Stimulated activated naive CD8-positive, alpha-beta T cell treated with anti-CD3 and anti-CD28 coated beads, Interleukin-15, Interleukin-2, amounts not matched to agents 100 ng/mL and 50 ng/mL, for 24 hours (primary cell): ENCODE results near the gene PIK3AP1.

Experiments used
- H3K27ac Mint-ChIP-seq: one replicate; pipeline ENCODE4 v1.8.0; 2021; ENCODE audit warnings: mild to moderate bottlenecking, mixed read lengths
- H3K27me3 Mint-ChIP-seq: one replicate; pipeline ENCODE4 v1.8.0; 2021; ENCODE audit warnings: mixed read lengths
- H3K36me3 Mint-ChIP-seq: one replicate; pipeline ENCODE4 v1.8.0; 2021; ENCODE audit warnings: low read depth, mixed read lengths
- H3K4me1 Mint-ChIP-seq: one replicate; pipeline ENCODE4 v1.8.0; 2021; ENCODE audit warnings: low read depth, mixed read lengths
- H3K4me3 Mint-ChIP-seq: one replicate; pipeline ENCODE4 v1.8.0; 2021; ENCODE audit warnings: mild to moderate bottlenecking, mixed read lengths
- H3K9me3 Mint-ChIP-seq: one replicate; pipeline ENCODE4 v1.8.0; 2021; ENCODE audit warnings: mixed read lengths

PIK3AP1 gene

DNA sequence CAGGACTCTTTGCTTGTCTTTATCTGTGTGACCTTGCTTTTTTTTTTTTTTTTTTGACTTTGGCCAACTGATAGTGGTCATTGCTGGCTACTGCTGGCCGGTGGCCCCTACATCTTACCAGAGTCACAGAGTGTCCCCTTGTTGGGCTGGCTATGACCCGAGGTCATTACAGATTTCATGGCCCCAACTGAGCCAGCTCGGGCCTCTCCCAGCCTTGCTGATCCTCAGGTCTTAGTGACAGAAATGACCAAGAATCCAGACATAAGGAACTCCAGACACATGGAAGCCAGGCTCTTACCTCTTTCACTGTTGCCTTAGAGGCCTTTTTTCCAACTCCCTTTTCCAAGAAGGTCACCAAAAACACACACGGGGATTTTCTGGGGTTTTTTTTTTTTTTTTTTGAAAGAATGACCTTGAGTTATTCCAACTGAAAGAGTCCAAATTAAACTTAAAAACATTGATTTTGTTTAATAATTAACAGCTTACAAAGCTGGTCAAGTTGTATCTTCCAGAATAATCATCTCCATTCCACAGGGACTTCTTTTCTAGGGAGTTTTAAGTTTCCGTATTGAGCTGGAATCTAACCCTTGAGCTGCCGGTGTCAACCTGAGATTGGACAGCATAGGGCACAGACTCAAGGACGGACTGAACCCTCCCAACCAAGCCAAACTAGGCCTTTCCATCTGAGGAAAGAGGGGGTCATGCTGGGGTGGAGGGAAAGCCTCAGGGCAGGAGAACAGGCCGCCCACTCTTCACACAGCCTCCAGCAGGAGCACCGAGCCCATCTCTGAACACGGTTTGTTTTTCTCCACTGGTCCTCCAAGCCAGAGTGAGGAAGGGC lies 43.8 kb downstream of the PIK3AP1 start:
- Mint-ChIP-seq H3K4me3 (no peak overlapping the region), H3K27ac (peak overlapping the region; percentile 47), H3K36me3 (peaks cover 18% of the 10 kb centered on the region), H3K4me1 (peaks cover 64% of the 10 kb centered on the region), H3K9me3 (peaks cover 9% of the 10 kb centered on the region), H3K27me3 (no peaks in the 10 kb centered on the region)

DNA sequence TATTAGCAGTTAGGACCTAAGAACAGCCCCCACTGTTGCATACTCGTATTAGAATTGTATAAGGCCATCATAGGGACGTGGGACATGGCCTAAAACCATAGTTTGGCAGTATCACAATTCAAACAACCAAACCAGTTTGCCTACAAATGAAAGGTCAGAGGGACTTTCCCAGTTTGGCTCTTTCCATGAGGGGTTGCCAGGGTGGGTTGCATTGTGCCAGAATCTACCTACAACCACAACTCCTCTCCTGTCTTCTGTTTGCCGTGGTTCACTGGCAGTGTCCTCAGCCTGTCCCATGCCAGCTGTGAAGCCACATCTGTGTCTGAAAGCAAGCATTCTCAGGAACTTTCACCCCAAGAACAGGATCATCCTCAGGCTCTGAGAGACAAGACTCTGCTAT lies 44.5 kb downstream of the PIK3AP1 start:
- Mint-ChIP-seq H3K9me3 (peaks cover 6% of the 10 kb centered on the region), H3K27me3 (no peaks in the 10 kb centered on the region), H3K4me1 (peaks cover 65% of the 10 kb centered on the region)

GRCh38 chr10:96673318-96674099 lies 46.8 kb downstream of the PIK3AP1 start:
- H3K9me3 Mint-ChIP-seq: no peaks in the 10 kb centered on the region
- peak overlapping the region; percentile 2 for H3K4me3 Mint-ChIP-seq
- H3K4me1 Mint-ChIP-seq: peaks cover 66% of the 10 kb centered on the region
- H3K27ac Mint-ChIP-seq: peak overlapping the region; percentile 66
- H3K36me3 Mint-ChIP-seq: peaks cover 7% of the 10 kb centered on the region
- H3K27me3 Mint-ChIP-seq: no peaks in the 10 kb centered on the region

More for the DNA sequence above, 44.5 kb downstream of the PIK3AP1 start:
- Mint-ChIP-seq H3K27ac (no peak overlapping the region), H3K4me3 (no peak overlapping the region), H3K36me3 (peaks cover 12% of the 10 kb centered on the region)

DNA sequence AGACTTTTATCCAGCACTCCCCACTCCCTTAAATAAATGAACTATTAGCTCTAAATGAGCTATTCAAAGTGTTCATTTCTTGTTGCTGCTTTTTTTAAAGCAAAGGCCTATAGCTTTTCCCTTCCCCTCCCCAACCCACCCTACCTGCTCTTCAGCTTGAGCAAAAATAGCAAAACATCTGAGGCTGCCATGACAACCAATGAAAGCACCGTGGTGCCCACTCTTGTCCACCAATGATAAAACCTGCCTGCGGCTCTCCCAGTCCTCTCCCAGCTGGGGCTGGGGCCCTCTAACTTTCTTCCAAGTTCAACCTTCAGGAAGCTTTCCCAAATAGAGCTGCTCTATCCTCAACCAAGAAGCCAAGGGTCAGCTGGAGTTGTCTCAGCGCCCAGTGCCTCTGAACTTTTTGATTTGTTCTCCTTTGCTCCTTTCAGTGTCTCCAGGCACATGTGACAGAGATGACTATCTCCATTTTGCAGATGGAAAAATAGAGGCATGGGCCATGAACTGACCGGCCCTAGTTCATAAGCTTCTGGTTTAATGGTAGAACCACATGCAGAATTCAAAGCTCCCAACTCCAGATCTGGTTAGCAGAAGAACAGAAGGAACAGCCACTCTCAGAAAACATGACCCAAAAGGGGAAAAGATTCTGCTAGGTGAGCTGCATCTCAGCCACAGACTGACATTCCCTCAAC lies 47.7 kb downstream of the PIK3AP1 start:
- Mint-ChIP-seq H3K4me1 (peaks cover 67% of the 10 kb centered on the region), H3K27me3 (no peaks in the 10 kb centered on the region), H3K27ac (peak overlapping the region; percentile 72), H3K4me3 (no peak overlapping the region), H3K36me3 (peaks cover 7% of the 10 kb centered on the region), H3K9me3 (no peaks in the 10 kb centered on the region)

DNA sequence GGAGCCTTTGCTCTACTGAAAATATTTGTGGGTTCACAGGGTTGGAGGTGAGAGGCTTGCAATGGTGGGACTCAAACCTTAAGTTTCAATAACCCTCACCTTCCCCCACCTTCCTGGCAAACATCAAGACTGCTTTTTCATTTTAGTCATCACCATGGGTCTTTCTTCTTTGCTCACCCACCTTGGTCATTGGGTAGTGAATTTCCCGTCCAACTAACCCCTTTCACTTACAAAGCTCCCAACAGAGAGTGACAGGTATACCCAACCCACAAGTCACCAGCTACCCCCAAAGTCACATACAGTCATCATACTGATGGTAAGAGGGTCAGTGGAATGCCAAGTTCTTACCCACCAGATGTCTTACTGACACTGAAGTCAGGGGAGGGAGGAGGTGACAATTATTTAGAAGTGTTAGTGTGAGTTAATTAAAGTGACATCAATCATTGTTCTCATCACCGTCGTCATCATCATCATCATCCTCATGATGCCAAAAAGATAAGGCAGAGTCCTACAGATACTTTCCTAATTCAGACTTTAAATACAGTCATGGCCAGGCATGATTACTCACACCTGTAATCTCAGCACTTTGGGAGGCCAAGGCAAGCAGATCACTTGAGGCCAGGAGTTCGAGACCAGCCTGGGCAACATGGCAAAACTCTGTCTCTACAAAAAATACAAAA lies 49.0 kb downstream of the PIK3AP1 start:
- H3K27ac Mint-ChIP-seq: peak overlapping the region; percentile 69

DNA sequence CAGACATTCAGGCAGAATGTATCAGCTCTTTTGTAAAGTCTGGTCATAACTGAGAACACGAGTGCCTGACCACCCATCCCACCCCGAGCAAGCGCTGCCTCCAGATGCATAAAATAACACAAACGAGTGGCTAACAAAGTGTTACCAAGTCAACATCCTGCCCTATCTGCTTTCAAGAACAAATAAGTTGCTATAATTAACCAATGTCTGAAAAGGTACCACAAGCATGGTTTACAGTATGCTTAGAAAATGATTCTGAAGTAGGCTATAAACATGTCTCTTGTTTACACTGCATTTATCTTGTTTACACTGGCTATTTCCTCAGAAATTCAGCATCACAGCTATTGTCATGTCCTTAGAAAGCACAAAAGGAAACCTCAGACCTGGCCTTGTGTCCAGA lies 49.5 kb downstream of the PIK3AP1 start:
- Mint-ChIP-seq H3K27me3 (no peaks in the 10 kb centered on the region), H3K36me3 (no peaks in the 10 kb centered on the region), H3K4me1 (peaks cover 56% of the 10 kb centered on the region), H3K4me3 (peak overlapping the region; percentile 5), H3K27ac (peak overlapping the region; percentile 69), H3K9me3 (no peaks in the 10 kb centered on the region)

More for the DNA sequence above, 49.0 kb downstream of the PIK3AP1 start:
- H3K27me3 Mint-ChIP-seq: no peaks in the 10 kb centered on the region
- no peaks in the 10 kb centered on the region for H3K36me3 Mint-ChIP-seq
- H3K4me1 Mint-ChIP-seq: peaks cover 62% of the 10 kb centered on the region
- H3K9me3 Mint-ChIP-seq: no peaks in the 10 kb centered on the region
- H3K4me3 Mint-ChIP-seq: no peak overlapping the region

DNA sequence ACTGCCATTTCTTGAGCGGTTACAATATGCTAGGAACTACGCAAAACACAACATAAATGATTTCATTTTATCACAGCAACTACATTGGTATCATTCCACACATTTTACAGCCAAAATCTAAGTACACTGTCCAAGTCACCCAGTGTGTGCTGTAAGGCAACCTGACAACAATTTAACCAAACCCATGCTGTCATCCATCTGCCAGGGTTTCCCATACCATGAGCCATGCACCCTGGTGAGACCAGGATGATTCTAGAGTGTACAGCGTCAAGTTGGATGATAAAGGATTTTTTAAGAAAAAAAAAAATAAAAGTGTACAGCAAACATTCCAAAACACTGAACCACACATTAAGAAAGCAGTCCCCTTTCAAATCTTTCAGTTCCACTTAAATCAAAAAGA lies 52.9 kb downstream of the PIK3AP1 start:
- peaks cover 51% of the 10 kb centered on the region for H3K4me1 Mint-ChIP-seq
- H3K9me3 Mint-ChIP-seq: no peaks in the 10 kb centered on the region
- H3K27me3 Mint-ChIP-seq: no peaks in the 10 kb centered on the region
- no peak overlapping the region for H3K4me3 Mint-ChIP-seq
- no peak overlapping the region for H3K27ac Mint-ChIP-seq
- no peaks in the 10 kb centered on the region for H3K36me3 Mint-ChIP-seq

DNA sequence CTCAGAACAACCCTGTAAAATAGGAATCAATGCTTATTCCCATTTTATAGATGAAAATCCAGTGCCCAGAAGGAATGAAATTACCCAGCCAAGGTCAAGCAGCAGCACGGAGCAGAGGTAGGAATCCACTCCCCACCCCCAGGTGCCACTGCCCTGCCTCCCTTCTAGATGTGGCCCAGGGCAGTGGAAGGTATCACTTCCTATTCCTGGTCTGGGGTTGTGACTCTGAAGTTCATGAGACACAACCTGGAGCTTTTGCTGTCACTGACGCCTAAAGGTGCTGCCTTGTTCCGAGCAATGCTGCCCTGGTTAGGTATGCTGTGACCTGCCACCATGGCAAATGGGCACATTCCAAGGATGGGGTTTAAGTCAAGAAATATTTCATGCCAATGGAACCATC lies 53.6 kb downstream of the PIK3AP1 start:
- Mint-ChIP-seq H3K9me3 (no peaks in the 10 kb centered on the region), H3K27me3 (no peaks in the 10 kb centered on the region), H3K4me3 (no peak overlapping the region), H3K4me1 (peaks cover 45% of the 10 kb centered on the region), H3K27ac (no peak overlapping the region), H3K36me3 (no peaks in the 10 kb centered on the region)

- Mint-ChIP-seq H3K36me3 (no peaks in the 10 kb centered on the region), H3K9me3 (no peaks in the 10 kb centered on the region), H3K4me3 (no peak overlapping the region), H3K4me1 (peaks cover 41% of the 10 kb centered on the region), H3K27me3 (no peaks in the 10 kb centered on the region), H3K27ac (peak overlapping the region; percentile 17)
Measured at GRCh38 chr10:96665306-96665705, 55.0 kb downstream of the PIK3AP1 start.

GRCh38 chr10:96664563-96664962 lies 55.8 kb downstream of the PIK3AP1 start:
- H3K9me3 Mint-ChIP-seq: no peaks in the 10 kb centered on the region
- peaks cover 44% of the 10 kb centered on the region for H3K4me1 Mint-ChIP-seq
- peak overlapping the region; percentile 17 for H3K27ac Mint-ChIP-seq
- no peak overlapping the region for H3K4me3 Mint-ChIP-seq
- H3K36me3 Mint-ChIP-seq: no peaks in the 10 kb centered on the region
- no peaks in the 10 kb centered on the region for H3K27me3 Mint-ChIP-seq

DNA sequence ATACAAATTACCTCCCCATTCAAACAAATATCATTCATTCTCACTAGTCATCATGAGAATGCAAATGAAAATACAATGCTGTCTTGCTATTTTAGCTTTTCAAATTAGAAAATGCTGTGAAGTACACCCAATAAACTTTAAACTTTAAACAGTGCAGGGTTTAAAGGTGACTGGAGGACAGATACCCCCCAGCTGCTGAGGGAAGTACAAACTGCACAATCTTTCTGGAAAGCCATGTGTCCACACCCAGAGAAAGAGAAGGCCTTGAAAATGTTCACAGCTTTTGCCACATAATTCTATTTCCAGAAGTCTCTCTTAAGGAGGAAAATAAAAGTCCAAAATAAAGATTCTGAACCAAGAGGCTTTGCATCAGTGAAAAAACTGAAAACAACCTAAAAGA lies 56.5 kb downstream of the PIK3AP1 start:
- Mint-ChIP-seq H3K4me3 (no peak overlapping the region), H3K4me1 (peaks cover 46% of the 10 kb centered on the region), H3K9me3 (no peaks in the 10 kb centered on the region), H3K27ac (no peak overlapping the region), H3K36me3 (no peaks in the 10 kb centered on the region), H3K27me3 (no peaks in the 10 kb centered on the region)

DNA sequence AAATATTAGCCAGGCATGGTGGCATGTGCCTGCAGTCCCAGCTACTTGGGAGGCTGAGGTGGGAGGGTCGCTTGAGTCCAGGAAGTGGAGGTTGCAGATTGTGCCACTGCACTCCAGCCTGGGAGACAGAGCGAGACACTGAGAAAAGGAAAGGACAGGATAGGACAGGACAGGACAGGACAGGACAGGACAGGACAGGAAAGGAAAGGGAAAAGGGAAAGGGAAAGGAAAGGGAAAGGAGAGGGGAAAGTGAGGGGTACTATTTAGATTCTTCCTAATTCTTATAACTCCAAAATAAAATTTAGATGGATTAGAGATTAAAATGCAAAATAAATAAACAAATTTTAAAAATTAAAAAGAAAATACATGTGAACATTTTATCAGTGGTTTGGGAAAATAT lies 58.7 kb downstream of the PIK3AP1 start:
- Mint-ChIP-seq H3K4me1 (peaks cover 55% of the 10 kb centered on the region), H3K4me3 (no peak overlapping the region), H3K27me3 (no peaks in the 10 kb centered on the region), H3K36me3 (no peaks in the 10 kb centered on the region), H3K27ac (no peak overlapping the region), H3K9me3 (no peaks in the 10 kb centered on the region)

DNA sequence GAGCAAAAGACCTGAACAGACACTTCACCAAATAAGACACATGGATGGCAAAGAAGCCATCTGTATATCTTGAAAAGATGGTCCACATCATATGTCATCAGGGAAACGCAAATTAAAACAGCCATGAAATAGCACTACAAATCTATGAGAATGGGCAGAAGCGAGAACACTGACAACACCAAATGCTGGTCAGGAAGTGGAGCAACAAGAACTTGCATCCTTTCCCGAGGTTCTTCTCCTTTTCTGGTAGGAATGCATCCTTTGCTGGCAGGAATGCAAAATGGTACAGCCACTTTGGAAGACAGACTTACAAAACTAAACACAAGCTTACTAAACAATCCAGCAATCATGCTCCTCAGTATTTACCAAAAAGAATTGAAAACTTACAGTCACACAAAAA lies 60.0 kb downstream of the PIK3AP1 start:
- Mint-ChIP-seq H3K4me3 (no peak overlapping the region), H3K27ac (no peak overlapping the region), H3K27me3 (no peaks in the 10 kb centered on the region), H3K36me3 (peaks cover 10% of the 10 kb centered on the region), H3K9me3 (no peaks in the 10 kb centered on the region), H3K4me1 (peaks cover 62% of the 10 kb centered on the region)

- Mint-ChIP-seq H3K4me1 (peaks cover 49% of the 10 kb centered on the region), H3K27me3 (no peaks in the 10 kb centered on the region), H3K36me3 (peaks cover 10% of the 10 kb centered on the region), H3K9me3 (no peaks in the 10 kb centered on the region), H3K27ac (no peak overlapping the region), H3K4me3 (no peak overlapping the region)
Measured at GRCh38 chr10:96658844-96659243, 61.5 kb downstream of the PIK3AP1 start.
